WTC11 (cell line): ENCODE data around the gene XIAP.

ENCODE experiments used
- ATF1 ChIP-seq: sonication (generic); formaldehyde crosslinking; IDR thresholded peaks from 2 replicates; pipeline ENCODE4 v1.8.1; 2023; ENCODE audit warnings: mild to moderate bottlenecking, moderate library complexity, missing genetic modification reagents
- CREB1 ChIP-seq: sonication (generic); formaldehyde crosslinking; IDR thresholded peaks from 2 replicates; pipeline ENCODE4 v1.8.0; 2023; ENCODE audit warnings: mild to moderate bottlenecking, missing genetic modification reagents
- ELF4 ChIP-seq: sonication (generic); formaldehyde crosslinking; IDR thresholded peaks from 2 replicates; pipeline ENCODE4 v1.8.1; 2022; ENCODE audit warnings: low read depth, mild to moderate bottlenecking, moderate library complexity, missing genetic modification reagents
- FOXJ3 ChIP-seq: sonication (generic); formaldehyde crosslinking; IDR thresholded peaks from 2 replicates; pipeline ENCODE4 v1.9.0; 2021; ENCODE audit warnings: missing genetic modification reagents, mild to moderate bottlenecking, borderline replicate concordance
- JUN ChIP-seq: sonication (generic); formaldehyde crosslinking; IDR thresholded peaks from 2 replicates; pipeline ENCODE4 v1.8.0; 2023; ENCODE audit warnings: mild to moderate bottlenecking, missing genetic modification reagents
- SP1 ChIP-seq: sonication (generic); formaldehyde crosslinking; conservative IDR thresholded peaks from 2 replicates; pipeline ENCODE4 v1.8.1; 2022; ENCODE audit warnings: missing genetic modification reagents
- ZNF423 ChIP-seq: fragments of 250-450 bp; sonication (Bioruptor Pico); IDR thresholded peaks from 2 replicates; pipeline ENCODE4 v2.1.2; 2022; ENCODE audit warnings: mild to moderate bottlenecking, moderate library complexity
- TF ChIP-seq, protein P1 (sequence below): fragments of 200-600 bp; IDR thresholded peaks from 2 replicates; pipeline ENCODE4 v1.8.0; 2022; ENCODE audit warnings: antibody characterized with exemption
- TF ChIP-seq, protein P2 (sequence below): fragments of 250-450 bp; sonication (Bioruptor Pico); IDR thresholded peaks from 2 replicates; pipeline ENCODE4 v2.1.2; 2022; ENCODE audit warnings: mild to moderate bottlenecking, moderate library complexity
- TF ChIP-seq, protein P3 (sequence below): sonication (generic); formaldehyde crosslinking; IDR thresholded peaks from 2 replicates; pipeline ENCODE4 v1.8.1; 2023; ENCODE audit warnings: mild to moderate bottlenecking, moderate library complexity, missing genetic modification reagents
- TF ChIP-seq, protein P4 (sequence below): sonication (generic); formaldehyde crosslinking; IDR thresholded peaks from 2 replicates; pipeline ENCODE4 v1.8.1; 2023; ENCODE audit warnings: mild to moderate bottlenecking, missing genetic modification reagents, moderate library complexity
- TF ChIP-seq, protein P5 (sequence below): sonication (generic); formaldehyde crosslinking; IDR thresholded peaks from 2 replicates; pipeline ENCODE4 v1.8.1; 2023; ENCODE audit warnings: mild to moderate bottlenecking, missing genetic modification reagents

DNA sequence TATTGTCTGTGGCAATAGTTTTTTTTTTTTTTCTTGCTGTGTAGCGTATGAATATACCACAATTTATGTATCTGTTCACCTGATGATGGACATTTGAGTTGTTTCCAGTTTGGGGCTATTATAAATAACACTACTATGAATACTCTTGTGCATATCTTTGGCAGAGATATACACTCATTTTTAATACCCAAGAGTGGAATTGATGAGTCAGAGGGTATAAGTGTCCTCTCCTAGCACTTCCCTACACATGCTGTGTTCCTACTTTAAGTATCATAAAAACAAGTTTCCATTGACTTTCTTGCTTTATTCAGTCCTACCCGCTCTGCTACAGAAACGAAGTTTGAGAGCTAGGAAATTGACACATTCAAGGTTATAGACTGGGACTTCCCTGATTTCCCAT, 39.8 kb downstream of the XIAP start:
- TF ChIP-seq ATF1 (CRISPR knock-in tag) (no peak), SP1 (CRISPR knock-in tag) (no peak), ZNF423 (CRISPR knock-in tag) (no peak), JUN (CRISPR knock-in tag) (no peak), FOXJ3 (CRISPR knock-in tag) (no peak), CREB1 (CRISPR knock-in tag) (no peak), ELF4 (CRISPR knock-in tag) (no peak)
- TF ChIP-seq, protein P1, sequence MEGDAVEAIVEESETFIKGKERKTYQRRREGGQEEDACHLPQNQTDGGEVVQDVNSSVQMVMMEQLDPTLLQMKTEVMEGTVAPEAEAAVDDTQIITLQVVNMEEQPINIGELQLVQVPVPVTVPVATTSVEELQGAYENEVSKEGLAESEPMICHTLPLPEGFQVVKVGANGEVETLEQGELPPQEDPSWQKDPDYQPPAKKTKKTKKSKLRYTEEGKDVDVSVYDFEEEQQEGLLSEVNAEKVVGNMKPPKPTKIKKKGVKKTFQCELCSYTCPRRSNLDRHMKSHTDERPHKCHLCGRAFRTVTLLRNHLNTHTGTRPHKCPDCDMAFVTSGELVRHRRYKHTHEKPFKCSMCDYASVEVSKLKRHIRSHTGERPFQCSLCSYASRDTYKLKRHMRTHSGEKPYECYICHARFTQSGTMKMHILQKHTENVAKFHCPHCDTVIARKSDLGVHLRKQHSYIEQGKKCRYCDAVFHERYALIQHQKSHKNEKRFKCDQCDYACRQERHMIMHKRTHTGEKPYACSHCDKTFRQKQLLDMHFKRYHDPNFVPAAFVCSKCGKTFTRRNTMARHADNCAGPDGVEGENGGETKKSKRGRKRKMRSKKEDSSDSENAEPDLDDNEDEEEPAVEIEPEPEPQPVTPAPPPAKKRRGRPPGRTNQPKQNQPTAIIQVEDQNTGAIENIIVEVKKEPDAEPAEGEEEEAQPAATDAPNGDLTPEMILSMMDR, result no peak
- TF ChIP-seq, protein P2, sequence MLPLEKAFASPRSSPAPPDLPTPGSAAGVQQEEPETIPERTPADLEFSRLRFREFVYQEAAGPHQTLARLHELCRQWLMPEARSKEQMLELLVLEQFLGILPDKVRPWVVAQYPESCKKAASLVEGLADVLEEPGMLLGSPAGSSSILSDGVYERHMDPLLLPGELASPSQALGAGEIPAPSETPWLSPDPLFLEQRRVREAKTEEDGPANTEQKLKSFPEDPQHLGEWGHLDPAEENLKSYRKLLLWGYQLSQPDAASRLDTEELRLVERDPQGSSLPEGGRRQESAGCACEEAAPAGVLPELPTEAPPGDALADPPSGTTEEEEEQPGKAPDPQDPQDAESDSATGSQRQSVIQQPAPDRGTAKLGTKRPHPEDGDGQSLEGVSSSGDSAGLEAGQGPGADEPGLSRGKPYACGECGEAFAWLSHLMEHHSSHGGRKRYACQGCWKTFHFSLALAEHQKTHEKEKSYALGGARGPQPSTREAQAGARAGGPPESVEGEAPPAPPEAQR (CRISPR knock-in tag), result no peak
- TF ChIP-seq, protein P3, sequence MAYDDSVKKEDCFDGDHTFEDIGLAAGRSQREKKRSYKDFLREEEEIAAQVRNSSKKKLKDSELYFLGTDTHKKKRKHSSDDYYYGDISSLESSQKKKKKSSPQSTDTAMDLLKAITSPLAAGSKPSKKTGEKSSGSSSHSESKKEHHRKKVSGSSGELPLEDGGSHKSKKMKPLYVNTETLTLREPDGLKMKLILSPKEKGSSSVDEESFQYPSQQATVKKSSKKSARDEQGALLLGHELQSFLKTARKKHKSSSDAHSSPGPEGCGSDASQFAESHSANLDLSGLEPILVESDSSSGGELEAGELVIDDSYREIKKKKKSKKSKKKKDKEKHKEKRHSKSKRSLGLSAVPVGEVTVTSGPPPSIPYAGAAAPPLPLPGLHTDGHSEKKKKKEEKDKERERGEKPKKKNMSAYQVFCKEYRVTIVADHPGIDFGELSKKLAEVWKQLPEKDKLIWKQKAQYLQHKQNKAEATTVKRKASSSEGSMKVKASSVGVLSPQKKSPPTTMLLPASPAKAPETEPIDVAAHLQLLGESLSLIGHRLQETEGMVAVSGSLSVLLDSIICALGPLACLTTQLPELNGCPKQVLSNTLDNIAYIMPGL, result no peak
- TF ChIP-seq, protein P4, sequence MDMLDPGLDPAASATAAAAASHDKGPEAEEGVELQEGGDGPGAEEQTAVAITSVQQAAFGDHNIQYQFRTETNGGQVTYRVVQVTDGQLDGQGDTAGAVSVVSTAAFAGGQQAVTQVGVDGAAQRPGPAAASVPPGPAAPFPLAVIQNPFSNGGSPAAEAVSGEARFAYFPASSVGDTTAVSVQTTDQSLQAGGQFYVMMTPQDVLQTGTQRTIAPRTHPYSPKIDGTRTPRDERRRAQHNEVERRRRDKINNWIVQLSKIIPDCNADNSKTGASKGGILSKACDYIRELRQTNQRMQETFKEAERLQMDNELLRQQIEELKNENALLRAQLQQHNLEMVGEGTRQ (CRISPR knock-in tag), result no peak
- TF ChIP-seq, protein P5, sequence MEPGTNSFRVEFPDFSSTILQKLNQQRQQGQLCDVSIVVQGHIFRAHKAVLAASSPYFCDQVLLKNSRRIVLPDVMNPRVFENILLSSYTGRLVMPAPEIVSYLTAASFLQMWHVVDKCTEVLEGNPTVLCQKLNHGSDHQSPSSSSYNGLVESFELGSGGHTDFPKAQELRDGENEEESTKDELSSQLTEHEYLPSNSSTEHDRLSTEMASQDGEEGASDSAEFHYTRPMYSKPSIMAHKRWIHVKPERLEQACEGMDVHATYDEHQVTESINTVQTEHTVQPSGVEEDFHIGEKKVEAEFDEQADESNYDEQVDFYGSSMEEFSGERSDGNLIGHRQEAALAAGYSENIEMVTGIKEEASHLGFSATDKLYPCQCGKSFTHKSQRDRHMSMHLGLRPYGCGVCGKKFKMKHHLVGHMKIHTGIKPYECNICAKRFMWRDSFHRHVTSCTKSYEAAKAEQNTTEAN (CRISPR knock-in tag), result no peak
